ENCODE data around the gene UNC5A. TPM values are rescaled to one million over a fixed set of nuclear protein-coding genes. Genes with fewer than 3 reads are reported as not detected.

Gene UNC5A
- polyA plus RNA-seq, 1 of the 3 experiments (the other 2 are of a cell fraction) = 0.46 TPM

DNA sequence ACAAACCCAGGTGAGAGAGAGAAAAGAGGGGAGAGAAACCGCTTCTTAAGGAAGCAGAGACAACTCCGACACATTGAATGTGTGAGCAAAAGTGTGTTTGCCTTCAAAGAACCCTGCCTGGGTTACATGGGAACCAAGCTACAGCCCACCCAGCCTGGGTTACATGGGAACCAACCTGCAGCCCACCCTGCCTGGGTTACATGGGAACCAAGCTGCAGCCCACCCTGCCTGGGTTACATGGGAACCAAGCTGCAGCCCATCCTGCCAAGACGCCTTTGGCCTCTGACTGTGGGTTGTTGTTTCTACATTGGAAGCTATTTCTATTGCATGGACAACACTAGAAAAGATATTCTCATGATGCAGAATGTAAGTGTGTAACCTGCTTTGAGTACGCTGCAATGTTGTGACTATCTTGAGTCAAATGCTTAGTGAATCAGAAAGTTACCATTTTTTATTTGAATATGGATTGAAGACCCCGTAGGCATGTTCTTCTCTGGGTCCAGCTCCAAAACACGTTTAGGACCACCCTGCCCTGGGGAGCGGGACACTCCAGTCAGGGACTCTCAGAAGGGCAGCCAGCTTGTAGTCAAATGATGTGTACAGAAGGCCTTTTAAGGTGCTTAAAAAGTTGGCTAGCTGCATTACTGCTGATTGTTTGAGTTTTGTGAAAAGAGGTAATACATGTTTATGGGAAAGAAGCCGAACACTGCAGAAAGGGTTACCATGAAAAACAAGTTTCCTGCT lies 39.1 kb upstream of the UNC5A start:
- Histone ChIP-seq H2AFZ (ENCODE audit: low read depth) (no peak overlapping the region), H3K4me3 (ENCODE audit: low read depth in 2 of 2, low read length in 1 of 2) (no peak overlapping the region), H3K27me3 (ENCODE audit: insufficient read depth) (no peaks in the 10 kb centered on the region), H3K27ac (ENCODE audit: low read depth in 2 of 2, low read length in 1 of 2) (no peak overlapping the region), H3K9me3 (no peaks in the 10 kb centered on the region), H3K9me2 (no peaks in the 10 kb centered on the region), H3K4me1 (ENCODE audit: control insufficient read depth in 1 of 2, insufficient read depth in 2 of 2, low read depth in 1 of 2, low read length in 1 of 2) (peaks cover 0 to 3% of the 10 kb centered on the region in 2 experiments; a peak in 1 of 4 replicates), H3K79me2 (ENCODE audit: insufficient read depth) (no peaks in the 10 kb centered on the region), H3K36me3 (replicated peaks in 1 of 2; ENCODE audit: control insufficient read depth in 1 of 2, insufficient read depth in 2 of 2, low read length in 1 of 2) (no peaks in the 10 kb centered on the region), H3K9ac (no peak overlapping the region), H3F3A (replicated peaks; ENCODE audit: insufficient read depth) (no peaks in the 10 kb centered on the region), H4K20me1 (ENCODE audit: insufficient read depth) (no peaks in the 10 kb centered on the region), H3K4me2 (no peak overlapping the region)
- no peak for DNase-seq
- CTCF ChIA-PET = no interaction called here
- TF ChIP-seq POLR2AphosphoS5 (IDR thresholded peaks at IDR 0.05; ENCODE audit: low read depth, low read length) (no peak), TEAD4 (IDR thresholded peaks at IDR 0.05; ENCODE audit: borderline replicate concordance, insufficient read depth) (no peak), EP300 (IDR thresholded peaks at IDR 0.05; ENCODE audit: borderline replicate concordance in 1 of 2, low read depth in 1 of 2, low read length in 1 of 2) (no peak), TCF12 (IDR thresholded peaks at IDR 0.05) (no peak), GABPA (IDR thresholded peaks at IDR 0.05; ENCODE audit: low read depth) (no peak), NFIC (IDR thresholded peaks at IDR 0.05; ENCODE audit: borderline replicate concordance) (no peak), GATA2 (CRISPR knock-in tag; IDR thresholded peaks at IDR 0.05) (no peak), RAD21 (IDR thresholded peaks at IDR 0.05; ENCODE audit: low read length) (no peak), YY1 (IDR thresholded peaks at IDR 0.05; ENCODE audit: low read depth) (no peak)
- TF ChIP-seq, protein P1, sequence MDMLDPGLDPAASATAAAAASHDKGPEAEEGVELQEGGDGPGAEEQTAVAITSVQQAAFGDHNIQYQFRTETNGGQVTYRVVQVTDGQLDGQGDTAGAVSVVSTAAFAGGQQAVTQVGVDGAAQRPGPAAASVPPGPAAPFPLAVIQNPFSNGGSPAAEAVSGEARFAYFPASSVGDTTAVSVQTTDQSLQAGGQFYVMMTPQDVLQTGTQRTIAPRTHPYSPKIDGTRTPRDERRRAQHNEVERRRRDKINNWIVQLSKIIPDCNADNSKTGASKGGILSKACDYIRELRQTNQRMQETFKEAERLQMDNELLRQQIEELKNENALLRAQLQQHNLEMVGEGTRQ (IDR thresholded peaks at IDR 0.05; ENCODE audit: borderline replicate concordance, low read depth, low read length) = no peak
- TF ChIP-seq, protein P2, sequence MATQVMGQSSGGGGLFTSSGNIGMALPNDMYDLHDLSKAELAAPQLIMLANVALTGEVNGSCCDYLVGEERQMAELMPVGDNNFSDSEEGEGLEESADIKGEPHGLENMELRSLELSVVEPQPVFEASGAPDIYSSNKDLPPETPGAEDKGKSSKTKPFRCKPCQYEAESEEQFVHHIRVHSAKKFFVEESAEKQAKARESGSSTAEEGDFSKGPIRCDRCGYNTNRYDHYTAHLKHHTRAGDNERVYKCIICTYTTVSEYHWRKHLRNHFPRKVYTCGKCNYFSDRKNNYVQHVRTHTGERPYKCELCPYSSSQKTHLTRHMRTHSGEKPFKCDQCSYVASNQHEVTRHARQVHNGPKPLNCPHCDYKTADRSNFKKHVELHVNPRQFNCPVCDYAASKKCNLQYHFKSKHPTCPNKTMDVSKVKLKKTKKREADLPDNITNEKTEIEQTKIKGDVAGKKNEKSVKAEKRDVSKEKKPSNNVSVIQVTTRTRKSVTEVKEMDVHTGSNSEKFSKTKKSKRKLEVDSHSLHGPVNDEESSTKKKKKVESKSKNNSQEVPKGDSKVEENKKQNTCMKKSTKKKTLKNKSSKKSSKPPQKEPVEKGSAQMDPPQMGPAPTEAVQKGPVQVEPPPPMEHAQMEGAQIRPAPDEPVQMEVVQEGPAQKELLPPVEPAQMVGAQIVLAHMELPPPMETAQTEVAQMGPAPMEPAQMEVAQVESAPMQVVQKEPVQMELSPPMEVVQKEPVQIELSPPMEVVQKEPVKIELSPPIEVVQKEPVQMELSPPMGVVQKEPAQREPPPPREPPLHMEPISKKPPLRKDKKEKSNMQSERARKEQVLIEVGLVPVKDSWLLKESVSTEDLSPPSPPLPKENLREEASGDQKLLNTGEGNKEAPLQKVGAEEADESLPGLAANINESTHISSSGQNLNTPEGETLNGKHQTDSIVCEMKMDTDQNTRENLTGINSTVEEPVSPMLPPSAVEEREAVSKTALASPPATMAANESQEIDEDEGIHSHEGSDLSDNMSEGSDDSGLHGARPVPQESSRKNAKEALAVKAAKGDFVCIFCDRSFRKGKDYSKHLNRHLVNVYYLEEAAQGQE (IDR thresholded peaks at IDR 0.05; ENCODE audit: low read depth, low read length) = no peak
- TF ChIP-seq, protein P3, sequence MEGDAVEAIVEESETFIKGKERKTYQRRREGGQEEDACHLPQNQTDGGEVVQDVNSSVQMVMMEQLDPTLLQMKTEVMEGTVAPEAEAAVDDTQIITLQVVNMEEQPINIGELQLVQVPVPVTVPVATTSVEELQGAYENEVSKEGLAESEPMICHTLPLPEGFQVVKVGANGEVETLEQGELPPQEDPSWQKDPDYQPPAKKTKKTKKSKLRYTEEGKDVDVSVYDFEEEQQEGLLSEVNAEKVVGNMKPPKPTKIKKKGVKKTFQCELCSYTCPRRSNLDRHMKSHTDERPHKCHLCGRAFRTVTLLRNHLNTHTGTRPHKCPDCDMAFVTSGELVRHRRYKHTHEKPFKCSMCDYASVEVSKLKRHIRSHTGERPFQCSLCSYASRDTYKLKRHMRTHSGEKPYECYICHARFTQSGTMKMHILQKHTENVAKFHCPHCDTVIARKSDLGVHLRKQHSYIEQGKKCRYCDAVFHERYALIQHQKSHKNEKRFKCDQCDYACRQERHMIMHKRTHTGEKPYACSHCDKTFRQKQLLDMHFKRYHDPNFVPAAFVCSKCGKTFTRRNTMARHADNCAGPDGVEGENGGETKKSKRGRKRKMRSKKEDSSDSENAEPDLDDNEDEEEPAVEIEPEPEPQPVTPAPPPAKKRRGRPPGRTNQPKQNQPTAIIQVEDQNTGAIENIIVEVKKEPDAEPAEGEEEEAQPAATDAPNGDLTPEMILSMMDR (IDR thresholded peaks at IDR 0.05) = no peak
- POLR2A ChIA-PET = no interaction called here
- WGBS (ENCODE audit: low lambda C conversion rate) = 54% methylated on average over 7 of the region's 8 CpGs
